Lung (tissue), 12 donors: ENCODE data around the gene TOMM40L. TPM values are rescaled to one million over a fixed set of nuclear protein-coding genes. Genes with fewer than 3 reads are reported as not detected.

Experiments
- ATAC-seq: fragments of 200-7000 bp; cut with Tn5 transposase; one replicate; pipeline ENCODE4 v1.9.1; 2020; ENCODE audit warnings: moderate number of reproducible peaks; ENCODE audit not compliant: insufficient read depth, low FRiP score
- DNase-seq, 3 donors: peaks; one replicate each; pipeline ENCODE4 v3.0.0-alpha.2; 2013 to 2017
- H3K27ac ChIP-seq, 2 donors: one replicate each; pipeline ENCODE4 v1.5.1; 2013; ENCODE audit warnings: mild to moderate bottlenecking in 2 of 2, moderate library complexity in 2 of 2, control low read depth in 1 of 2, inconsistent platforms in 1 of 2, low read depth in 1 of 2, low read length in 1 of 2
- H3K27me3 ChIP-seq, 3 donors: one replicate each; pipeline ENCODE4 v1.5.1; 2013; ENCODE audit warnings: low read length in 2 of 3; ENCODE audit not compliant: control insufficient read depth in 3 of 3, insufficient read depth in 3 of 3
- H3K36me3 ChIP-seq, 4 donors: one replicate each; pipeline ENCODE4 v1.5.1; 2013; ENCODE audit warnings: low read length in 4 of 4, mild to moderate bottlenecking in 1 of 4, moderate library complexity in 1 of 4; ENCODE audit not compliant: control insufficient read depth in 4 of 4, insufficient read depth in 4 of 4
- H3K4me1 ChIP-seq, 5 donors: one replicate each; pipeline ENCODE4 v1.5.1; 2013; ENCODE audit warnings: low read length in 5 of 5, mild to moderate bottlenecking in 2 of 5, moderate library complexity in 1 of 5; ENCODE audit not compliant: control insufficient read depth in 5 of 5, insufficient read depth in 5 of 5
- H3K4me3 ChIP-seq: one replicate; pipeline ENCODE4 v1.5.1; 2013; ENCODE audit warnings: mild to moderate bottlenecking, control low read depth, moderate library complexity
- H3K9ac ChIP-seq, 2 donors: one replicate each; pipeline ENCODE4 v1.5.1; 2013; ENCODE audit warnings: low read length in 2 of 2, control low read depth in 1 of 2; ENCODE audit not compliant: insufficient read depth in 1 of 2
- H3K9me3 ChIP-seq, 4 donors: one replicate each; pipeline ENCODE4 v1.5.1; 2013; ENCODE audit warnings: low read length in 3 of 4, mild to moderate bottlenecking in 1 of 4, moderate library complexity in 1 of 4; ENCODE audit not compliant: control insufficient read depth in 4 of 4, insufficient read depth in 3 of 4
- CTCF ChIP-seq: IDR thresholded peaks from 2 replicates; pipeline ENCODE4 v1.5.1; 2012; ENCODE audit warnings: mild to moderate bottlenecking; ENCODE audit errors: control extremely low read depth, extremely low read depth
- WGBS, 2 donors: extraction: QIAGEN DNeasy Blood & Tissue Kit; methylation state at CpG; one replicate each; pipeline ENCODE4 v1.1.7; 2013; 5-methylcytosine and 5-hydroxymethylcytosine counted together
- polyA plus RNA-seq, 2 donors: library from polyadenylated mRNA; stranded (reverse); fragments of 200-250 nt; gene quantifications; one replicate each; pipeline ENCODE4 v1.2.1, GENCODE V29; 2013
- total RNA-seq, 2 donors: library from RNA; depleted of rRNA in 1 of 2; stranded (reverse); fragments of >200 nt in 1 of 2; gene quantifications; one replicate each; pipeline ENCODE4 v1.2.1, GENCODE V29; 2014 to 2021
- donor health status: control.
- donor health status: control.
- donor health status: Bipolar disorder and iron deficiency.
- donor health status: healthy.
- donor health status: DM: yes; HTN: yes; CAD: no.

TOMM40L gene
- total and polyA plus RNA-seq, 4 donors, result 4.9 to 13.0 (median 9.0) TPM

- no peak for DNase-seq
- no peak for ATAC-seq
- Histone ChIP-seq H3K4me1 (peaks cover 0 to 3% (median 0%) of the 10 kb centered on the region in 5 donors), H3K9me3 (no peaks in the 10 kb centered on the region), H3K27ac (peak overlapping the region in 1 of 2 donors; percentile 26), H3K4me3 (no peak overlapping the region), H3K27me3 (no peaks in the 10 kb centered on the region), H3K36me3 (peaks cover 31 to 39% (median 36%) of the 10 kb centered on the region in 4 donors), H3K9ac (no peak overlapping the region)
- TF ChIP-seq CTCF, result no peak
- 63 to 88% methylated on average over 9 of the region's 9 CpGs for WGBS, 2 donors
Observed at GRCh38 chr1:161214369-161214768, 11.5 kb upstream of the TOMM40L start.

DNA sequence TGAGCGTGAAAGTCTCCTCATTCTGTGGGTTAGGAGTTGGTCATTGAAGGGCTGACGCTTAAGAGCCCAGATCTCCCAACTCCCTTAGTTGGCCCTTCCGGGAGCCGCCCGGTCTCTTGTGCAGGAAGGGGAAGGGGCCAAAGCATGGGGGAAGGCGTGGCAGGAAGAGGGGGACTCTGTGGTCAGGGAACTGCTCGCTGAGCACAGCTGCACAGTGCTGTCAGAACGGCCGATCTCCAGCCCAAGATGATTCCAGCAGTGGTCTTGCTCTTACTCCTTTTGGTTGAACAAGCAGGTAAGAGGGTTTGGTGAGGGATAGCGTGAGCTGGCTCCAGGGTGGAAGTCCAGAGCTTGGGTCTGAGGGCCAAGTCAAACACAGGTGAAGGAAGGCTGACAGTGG, 10.8 kb upstream of the TOMM40L start, which contains the start of gene FCER1G:
FCER1G (plus strand) TSS at position 220 of the 400 bp plus-strand sequence; CDS start at position 247, 27 bp downstream.
- Histone ChIP-seq H3K4me3 (peak within 1 kb of the TSS; percentile 20), H3K9ac (no peak within 1 kb of the TSS), H3K36me3 (peaks cover 28 to 32% (median 31%) of the 10 kb centered on the region in 4 donors), H3K4me1 (peaks cover 0 to 3% (median 0%) of the 10 kb centered on the region in 5 donors), H3K27ac (peak within 1 kb of the TSS in 1 of 2 donors; percentile 85), H3K27me3 (no peaks in the 10 kb centered on the region), H3K9me3 (no peaks in the 10 kb centered on the region)
- ATAC-seq (no peak), DNase-seq (peak in 1 of 3 donors; percentile 21)
- TF ChIP-seq CTCF, result no peak
- 24 to 69% methylated on average over 10 of the region's 10 CpGs for WGBS, 2 donors

DNA sequence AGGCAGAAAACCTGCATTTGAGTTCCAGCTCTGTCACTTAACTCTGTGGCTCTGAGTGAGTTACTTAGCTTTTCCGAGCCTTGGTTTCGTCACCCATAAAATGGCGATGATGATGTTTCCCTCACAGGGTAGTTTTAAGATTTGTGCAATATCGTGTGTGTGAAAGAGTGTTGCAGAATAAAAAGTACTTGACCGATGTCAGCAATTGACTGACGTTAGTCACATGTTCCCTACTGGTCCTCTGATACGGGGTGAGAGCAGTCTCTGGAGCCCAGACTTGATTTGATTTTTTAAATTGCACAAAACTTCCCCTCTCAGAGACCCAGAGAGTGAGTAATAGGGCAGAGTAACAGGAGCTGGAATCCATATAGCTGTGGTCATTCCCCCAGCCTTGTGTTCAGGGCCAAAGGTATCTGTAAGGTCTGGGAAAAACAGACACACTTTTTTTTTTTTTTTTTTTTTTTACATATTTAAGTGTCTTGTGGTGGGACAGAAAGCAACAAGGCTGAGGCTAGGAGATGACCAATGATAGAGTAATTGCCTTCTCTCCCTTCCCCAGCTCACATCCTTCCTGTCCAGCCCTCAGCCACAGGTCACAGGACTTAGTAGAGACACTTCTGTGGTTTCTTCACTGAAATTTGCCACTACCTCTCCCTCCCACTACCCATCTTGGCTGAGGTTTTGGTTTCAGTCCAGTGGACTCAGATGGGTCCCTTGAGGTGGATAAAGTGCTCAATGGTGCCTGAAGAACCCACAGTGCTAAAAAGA, 8.7 kb upstream of the TOMM40L start:
- TF ChIP-seq CTCF, result no peak
- peaks cover 0 to 3% (median 0%) of the 10 kb centered on the region in 5 donors for H3K4me1 ChIP-seq
- peak overlapping the region; percentile 41 to 91 for H3K27ac ChIP-seq
- H3K27me3 ChIP-seq, result no peaks in the 10 kb centered on the region
- 17 to 27% methylated on average over 7 of the region's 7 CpGs for WGBS, 2 donors
- peaks cover 13 to 19% (median 15%) of the 10 kb centered on the region in 4 donors for H3K36me3 ChIP-seq
- no peak overlapping the region for H3K4me3 ChIP-seq
- no peak overlapping the region for H3K9ac ChIP-seq
- H3K9me3 ChIP-seq, result no peaks in the 10 kb centered on the region
- ATAC-seq (peak; percentile 58), DNase-seq (peak in 1 of 3 donors; percentile 32)
